Heart left ventricle (tissue), 13 donors: ENCODE results near the gene TRDMT1.

Source experiments
- POLR2A ChIP-seq, 2 donors: fragments of 450-650 bp; IDR thresholded peaks; one replicate each; pipeline ENCODE4 v1.6.1; 2017; ENCODE audit warnings: antibody characterized with exemption in 2 of 2, mild to moderate bottlenecking in 2 of 2, moderate library complexity in 2 of 2
- TF ChIP-seq, protein P1 (sequence below), 12 donors: fragments of 200-600 bp; sonication (generic) in 4 of 12; IDR thresholded peaks; one replicate each; pipeline versions ENCODE4 v1.5.0 to v1.8.0; 2018 to 2022; ENCODE audit warnings: antibody characterized with exemption in 12 of 12, mild to moderate bottlenecking in 5 of 12
- donor health status: ischemic (EF 13 %, LVEDD 7.1; RV severe dilation, severe dysfunction).
- donor health status: DM: no; HTN: yes; CAD: no.
- donor health status: DM: no; HTN: no; CAD: no.
- donor health status: ischemic (EF 25% LVEDD 6.9; RV normal size, moderate dysfunction).
- donor health status: ischemic (EF 25% LVEDD 5.7; RV mildly dilated, moderate dysfunction).
- donor health status: ischemic (EF 35%, LVEDD 5.7; RV mildly dilated, moderate dysfunction).
- donor health status: nonischemic (EF 11% LVEDD 7.7; RV severe dilation, severe dysfunction).
- donor health status: DM: yes; HTN: yes; CAD: no.
- donor health status: PGD.
- donor health status: ischemic (EF 29% LVEDD 5.4; RV normal size, mild dysfunction).
- donor health status: nonischemic (EF 23%, LVEDD 6.1; RV moderate dilation, normal function).

DNA sequence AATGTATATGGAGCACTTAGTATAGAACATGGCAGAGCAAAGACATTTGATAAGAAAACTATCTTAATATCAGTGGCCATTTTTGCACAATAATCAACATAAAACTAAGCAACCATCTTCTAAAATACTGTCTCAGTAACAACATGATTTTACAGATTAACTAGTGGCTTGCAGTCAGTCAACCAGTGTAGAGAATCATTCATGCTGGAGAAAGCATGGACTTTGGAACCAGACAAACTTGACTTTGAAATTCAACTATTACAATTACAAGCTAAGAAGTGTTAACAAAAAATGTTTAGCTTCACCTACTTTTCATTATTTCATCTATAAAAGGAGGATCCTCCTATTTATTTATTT is 99.6 kb downstream of the TRDMT1 start:
- TF ChIP-seq POLR2A (IDR thresholded peaks at IDR 0.05), result no peak
- TF ChIP-seq, protein P1, sequence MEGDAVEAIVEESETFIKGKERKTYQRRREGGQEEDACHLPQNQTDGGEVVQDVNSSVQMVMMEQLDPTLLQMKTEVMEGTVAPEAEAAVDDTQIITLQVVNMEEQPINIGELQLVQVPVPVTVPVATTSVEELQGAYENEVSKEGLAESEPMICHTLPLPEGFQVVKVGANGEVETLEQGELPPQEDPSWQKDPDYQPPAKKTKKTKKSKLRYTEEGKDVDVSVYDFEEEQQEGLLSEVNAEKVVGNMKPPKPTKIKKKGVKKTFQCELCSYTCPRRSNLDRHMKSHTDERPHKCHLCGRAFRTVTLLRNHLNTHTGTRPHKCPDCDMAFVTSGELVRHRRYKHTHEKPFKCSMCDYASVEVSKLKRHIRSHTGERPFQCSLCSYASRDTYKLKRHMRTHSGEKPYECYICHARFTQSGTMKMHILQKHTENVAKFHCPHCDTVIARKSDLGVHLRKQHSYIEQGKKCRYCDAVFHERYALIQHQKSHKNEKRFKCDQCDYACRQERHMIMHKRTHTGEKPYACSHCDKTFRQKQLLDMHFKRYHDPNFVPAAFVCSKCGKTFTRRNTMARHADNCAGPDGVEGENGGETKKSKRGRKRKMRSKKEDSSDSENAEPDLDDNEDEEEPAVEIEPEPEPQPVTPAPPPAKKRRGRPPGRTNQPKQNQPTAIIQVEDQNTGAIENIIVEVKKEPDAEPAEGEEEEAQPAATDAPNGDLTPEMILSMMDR (IDR thresholded peaks at IDR 0.05), result no peak
